GM21390 (cell line): ENCODE data around the gene ITM2C.

Source experiments
- ATAC-seq: cut with Tn5 transposase; IDR thresholded peaks from one replicate; pipeline ENCODE4 v1.9.1; 2021; ENCODE audit not compliant: unreplicated experiment

Gene ITM2C

DNA sequence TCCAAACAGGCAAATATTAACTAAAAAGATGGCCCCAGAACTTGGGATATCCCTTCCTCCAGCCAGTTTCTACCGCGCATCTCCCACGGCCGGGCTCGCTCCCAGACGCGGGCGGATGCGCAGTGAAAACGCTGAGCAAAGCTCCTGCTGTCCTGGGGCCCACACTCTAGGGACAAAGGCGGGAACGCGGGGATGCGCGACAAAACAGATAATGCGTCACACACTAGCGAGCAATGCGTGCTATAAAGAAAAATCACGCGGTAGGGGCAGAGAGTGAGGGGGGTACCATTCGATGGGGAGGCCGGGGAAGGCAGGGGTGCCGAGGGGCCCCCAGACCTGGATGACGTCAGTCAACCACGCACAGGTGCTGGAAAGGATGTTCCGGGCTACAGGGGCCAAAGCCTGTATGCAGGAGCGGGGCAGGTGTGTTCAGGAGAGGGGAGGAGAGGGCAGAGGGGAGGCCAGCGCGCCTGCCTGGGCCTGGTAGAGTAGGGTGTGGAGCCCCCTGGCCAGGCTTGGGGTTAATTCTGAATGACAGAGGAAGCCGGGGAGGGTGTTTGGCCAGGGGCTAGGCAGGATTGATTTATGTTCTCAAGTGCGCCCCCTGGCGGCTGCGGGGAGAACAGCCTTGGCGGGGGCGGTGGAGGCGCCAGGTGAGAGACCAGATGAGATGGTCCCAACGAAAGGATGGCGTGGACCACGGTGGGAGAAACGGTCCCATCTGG, 14.9 kb upstream of the ITM2C start:
- ATAC-seq, result no peak

DNA sequence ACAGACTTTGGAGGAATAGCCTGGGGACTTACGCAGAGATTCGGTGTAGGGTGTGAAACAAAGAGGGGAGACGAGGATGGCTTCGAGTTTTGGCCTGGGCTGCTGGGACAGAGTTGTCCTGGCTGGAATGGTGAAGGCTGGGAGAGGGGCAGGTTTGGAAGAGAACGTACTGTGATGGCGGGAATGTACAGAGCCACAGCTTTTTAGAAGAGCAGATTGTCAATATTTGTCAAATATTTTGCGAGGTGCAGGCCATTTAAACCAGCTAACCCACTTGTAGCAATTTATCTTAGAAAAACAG, 14.4 kb upstream of the ITM2C start:
- ATAC-seq, result no peak

DNA sequence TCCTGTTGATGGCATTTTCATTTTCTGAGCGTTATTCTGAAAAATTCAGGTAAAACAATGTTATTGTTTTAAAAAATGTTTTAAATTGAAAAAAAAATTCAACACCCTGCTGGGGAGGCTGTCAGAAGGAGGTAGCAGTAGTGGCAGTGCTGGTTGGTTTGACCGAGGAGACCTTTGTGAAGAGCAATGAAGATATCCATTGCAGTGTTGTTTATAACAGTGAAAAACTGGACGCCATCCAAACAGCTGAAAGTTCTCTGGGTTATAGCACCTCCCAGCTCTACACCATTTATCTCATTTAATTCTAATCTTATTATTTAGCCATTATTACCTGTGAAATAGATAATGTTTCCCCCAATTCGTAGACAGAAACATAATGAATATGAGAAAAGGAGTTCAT, 12.6 kb upstream of the ITM2C start:
- no peak for ATAC-seq

DNA sequence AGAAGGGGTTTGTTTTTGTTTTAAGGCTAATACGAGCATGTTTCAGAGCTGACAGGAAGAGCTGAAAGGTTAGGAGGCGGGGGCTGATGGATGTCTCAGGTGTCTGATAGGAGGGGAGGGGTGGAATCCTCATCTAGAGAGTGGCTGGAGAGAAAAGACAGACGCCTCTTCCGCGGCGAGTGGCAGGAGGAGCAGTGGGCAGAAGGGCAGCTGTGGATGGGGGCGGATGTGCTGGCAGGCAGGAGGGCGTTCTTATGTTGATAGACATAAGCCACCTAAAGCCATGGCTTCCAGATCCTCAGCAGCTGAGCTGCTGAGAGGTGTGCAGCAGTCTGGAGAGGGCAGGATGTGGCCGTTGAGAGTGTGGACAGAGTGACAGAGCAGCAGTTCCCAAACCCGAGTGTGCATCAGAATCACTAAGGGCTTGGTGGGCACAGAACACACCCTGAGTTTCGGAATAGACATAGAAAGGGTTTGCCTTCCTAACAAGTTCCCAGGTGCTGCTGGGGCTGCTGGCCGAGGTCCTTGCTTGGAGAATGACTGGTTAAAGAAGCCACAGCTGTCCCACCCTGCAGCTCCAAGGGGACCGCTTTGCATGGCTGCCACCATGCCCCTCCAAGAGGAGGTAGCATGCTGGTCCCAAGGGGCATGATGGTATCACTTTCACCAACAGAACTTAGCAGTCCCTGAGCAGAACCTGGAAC, 3.0 kb upstream of the ITM2C start:
- no peak for ATAC-seq

DNA sequence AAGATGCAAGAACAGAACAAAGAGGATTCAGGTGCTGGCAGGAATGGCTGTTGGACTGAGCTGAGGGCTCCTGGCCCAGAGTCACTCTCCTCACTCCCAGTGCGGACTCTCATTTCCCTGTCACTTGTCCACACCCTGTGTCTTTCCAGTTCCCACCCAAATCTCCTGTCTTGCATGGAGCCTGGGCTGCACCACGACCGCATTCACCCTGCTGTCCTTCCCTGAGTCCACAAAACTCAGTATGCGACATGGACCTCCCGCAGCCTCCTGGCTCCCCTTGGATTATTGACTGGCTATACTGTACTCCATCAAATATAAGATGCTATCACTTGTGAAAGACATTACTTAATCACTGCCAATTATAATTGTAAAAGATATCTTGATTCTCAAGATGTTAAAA, 2.5 kb upstream of the ITM2C start:
- ATAC-seq, result no peak

DNA sequence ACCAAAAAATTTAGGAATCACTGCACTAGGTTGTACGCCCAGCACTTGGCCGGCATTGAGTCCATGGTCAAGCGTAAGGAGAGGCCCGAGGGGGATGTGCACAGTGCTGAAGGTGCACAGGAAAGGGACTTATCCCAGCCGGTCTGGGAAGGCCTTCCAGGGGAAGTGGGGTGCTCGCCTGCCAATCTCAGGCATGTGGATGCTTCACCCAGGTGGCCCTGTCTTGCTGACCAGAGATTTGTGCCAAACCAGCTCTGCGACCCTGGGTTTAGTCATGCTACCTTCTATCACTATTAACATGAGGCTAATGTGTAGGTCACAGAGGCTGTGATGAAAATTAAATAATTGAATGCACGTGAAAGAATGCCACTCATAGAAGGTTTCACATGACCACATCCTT, 1.7 kb upstream of the ITM2C start:
- no peak for ATAC-seq

DNA sequence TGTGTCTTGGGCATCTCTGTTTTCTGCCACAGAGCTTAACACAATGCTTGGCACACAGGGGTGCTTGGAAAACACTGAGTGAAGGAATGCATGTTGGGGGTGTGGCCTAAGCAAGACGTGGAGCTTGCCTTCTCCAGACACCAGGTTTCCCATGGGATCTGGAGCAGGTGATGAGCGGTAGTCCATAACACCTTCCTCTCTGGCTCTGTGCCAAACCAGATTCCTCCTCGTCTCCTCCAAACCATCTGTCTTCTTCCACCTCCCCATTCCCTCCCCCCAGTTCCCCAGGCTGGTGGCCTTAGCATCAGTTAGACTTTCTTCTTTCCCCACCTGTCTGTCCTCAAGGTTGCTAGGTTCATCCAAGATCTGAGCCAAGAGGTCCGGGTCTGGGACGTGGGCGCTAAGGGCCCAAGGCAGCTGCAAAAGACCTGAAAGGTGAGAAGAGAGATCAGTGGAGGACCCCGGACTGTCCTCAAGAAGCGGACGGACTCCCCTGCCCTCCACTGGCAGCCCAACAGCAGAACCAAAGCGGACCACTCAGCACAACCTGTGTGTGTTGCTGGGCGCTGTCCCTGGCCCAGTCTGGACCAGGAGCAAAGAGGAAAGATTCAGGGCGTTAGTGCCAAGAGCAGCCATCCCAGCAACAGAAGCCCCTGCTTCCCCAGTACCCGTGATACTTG, 1.2 kb upstream of the ITM2C start:
- ATAC-seq, result no peak

DNA sequence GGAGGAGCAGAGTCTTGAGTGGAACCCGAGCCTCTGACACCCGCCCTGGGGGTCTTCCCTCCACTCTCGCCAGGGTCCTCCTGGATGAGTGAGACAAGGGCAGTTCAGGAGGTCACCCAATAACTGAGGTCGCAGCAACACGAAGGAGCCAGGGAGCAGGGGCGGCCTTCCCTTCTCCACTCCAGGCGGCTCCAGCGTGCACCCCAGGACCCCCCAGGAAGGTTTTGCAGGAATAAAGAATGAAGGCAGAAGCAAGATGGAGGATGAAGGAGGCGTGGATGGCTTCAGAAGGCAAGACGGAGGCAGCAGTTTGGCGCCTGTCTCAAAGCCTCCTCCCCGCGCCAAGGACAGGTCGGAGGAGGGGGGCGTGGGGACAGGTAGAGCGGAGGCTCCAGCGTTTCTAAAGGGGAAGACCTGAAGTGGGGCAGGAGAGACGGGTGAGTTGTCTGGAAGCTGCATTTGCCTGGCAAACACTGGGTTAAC, 579 bp upstream of the ITM2C start:
- ATAC-seq, result no peak

DNA sequence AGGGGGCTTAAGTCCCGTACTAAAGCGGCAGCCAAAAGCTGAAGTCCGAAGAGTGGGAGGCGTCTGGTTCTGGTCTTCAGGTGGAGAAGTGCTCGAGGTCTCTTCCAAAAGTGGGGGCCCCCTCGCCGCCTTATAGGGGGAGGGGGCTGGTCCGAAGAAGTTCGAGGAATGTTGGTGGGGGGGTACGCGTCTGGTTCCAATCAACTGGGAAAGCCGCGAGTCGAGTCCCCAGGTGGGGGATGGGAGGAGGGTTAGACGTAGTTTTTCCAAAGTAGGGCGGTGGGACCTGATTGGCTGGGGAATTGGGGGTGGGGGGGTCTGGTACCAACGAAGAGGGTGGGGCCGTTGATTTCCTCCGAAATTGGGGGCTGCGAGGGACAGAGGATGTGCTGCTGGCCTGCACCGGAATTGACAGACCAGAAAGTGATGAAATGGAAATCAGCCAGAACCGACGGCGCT, 594 bp downstream of the ITM2C start:
- no peak for ATAC-seq

DNA sequence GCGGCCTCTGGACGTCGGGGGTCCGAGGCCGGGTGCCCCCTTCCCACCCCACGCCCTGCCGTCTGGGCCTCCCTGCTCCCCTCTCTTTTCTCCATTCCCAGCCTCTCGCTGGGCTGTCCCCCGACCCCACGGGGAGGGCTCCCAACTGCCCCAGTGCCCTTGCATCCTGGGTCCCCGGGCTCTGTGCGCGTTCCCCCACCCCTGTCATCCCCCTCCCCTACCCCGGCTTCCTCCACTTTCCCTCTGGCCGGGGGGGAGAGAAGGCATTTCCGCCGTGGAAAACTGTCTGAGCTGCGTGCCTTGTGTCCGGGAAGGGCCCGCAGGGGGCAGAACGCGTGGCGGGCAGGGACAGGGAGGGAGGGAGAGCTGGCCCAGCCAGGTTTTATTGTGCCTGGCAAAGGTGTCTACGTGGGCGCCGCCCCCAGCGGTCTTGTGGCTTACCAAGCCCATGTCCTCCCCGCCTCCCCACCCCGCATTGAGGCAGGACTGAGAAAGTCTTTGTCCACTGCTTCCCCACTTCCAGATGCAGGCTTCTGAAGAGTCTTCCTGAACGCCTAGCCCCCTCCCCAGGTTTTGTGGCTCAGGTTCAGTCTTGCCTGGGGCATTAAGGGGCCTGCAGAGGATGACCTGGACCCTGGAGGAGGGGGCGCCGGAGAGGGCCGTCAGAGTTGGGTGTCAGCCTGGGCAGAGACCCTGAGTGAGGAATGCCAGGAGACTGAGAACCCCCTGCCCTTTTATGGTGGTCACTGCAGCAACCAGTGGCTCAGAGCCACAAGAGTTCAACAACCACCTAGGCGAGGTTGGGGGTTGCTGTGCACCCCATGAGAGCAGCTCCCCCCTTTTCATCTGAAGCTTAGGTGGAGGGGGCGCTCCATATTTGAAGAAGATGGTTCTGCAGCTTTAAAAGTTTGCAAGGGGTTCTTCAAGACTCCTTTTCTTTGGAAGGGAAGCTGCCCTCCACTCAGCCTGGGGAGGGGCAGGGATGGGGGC, 1.3 kb downstream of the ITM2C start:
- no peak for ATAC-seq

DNA sequence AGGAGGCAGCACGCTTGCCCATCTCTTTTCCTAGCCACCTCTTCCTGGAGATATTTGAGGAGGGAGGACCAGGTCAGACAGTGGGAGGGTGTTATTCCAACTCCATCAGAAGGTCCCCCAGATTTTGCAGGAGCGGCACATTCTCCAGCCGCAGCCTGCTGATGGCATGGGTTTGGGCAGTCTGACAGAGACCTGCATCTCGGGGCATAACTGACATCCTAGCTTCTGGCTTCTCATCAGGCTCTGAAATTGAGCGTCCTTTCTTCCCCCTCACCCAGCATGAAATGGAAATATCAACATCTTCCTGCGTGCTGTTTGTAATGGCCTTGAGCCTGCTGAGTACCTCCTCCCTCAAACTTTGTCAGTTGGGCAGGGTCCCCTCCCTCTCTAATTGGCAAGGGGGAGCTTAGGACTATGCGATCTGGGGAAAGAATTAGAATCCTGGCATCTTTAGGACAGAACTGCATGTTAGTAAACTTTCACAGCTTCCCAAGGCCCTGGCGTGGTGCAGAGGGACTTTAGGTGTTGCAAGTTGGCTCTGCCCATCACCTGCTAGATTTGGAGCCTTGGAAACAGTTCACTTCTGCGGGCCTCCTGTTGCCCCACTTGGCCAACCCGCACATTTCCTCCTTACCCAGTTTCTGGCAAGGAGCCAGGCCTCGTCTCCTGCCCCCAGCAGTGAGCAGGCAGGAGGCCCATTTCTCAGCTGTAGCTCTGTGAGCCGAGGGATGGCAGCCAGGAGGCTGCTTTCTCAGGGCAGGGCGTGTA, 2.2 kb downstream of the ITM2C start:
- no peak for ATAC-seq

DNA sequence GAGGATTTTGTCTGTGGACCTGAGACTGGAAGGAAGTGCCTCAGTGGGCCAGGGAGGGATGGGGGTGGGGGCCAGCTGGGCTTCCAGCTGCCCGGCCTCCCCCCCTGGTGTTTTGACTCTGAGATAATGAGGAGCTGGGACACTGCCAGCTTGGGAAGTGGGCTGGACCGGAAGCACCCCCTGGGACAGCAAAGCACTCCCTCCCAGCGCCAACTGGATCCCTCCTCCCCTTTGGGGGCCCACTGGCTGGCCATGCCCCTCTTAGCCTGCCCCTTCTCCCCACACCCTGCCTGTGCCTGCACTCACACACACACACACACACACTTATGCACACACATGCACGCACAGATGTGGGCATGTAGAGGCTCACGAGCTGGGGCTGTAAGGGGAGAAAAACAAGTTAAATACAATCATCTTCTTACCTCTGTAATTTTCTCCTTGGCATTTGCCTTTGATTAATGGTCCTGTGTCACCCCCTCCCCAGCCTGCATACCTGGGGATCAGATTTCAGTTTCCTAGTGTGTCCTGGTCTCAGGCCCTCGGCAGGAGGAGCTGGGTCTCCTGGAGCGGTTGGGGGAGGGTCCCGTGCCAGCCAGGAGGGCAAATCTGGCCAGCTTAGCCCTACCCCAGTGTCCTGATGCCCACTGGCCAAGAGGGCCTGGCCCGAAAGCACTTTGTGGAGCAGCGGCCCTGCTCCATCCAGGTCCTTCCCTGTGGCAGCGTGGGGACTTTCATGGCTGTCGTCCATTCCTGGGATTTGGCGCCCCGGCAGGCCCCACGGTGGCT, 3.6 kb downstream of the ITM2C start:
- no peak for ATAC-seq

DNA sequence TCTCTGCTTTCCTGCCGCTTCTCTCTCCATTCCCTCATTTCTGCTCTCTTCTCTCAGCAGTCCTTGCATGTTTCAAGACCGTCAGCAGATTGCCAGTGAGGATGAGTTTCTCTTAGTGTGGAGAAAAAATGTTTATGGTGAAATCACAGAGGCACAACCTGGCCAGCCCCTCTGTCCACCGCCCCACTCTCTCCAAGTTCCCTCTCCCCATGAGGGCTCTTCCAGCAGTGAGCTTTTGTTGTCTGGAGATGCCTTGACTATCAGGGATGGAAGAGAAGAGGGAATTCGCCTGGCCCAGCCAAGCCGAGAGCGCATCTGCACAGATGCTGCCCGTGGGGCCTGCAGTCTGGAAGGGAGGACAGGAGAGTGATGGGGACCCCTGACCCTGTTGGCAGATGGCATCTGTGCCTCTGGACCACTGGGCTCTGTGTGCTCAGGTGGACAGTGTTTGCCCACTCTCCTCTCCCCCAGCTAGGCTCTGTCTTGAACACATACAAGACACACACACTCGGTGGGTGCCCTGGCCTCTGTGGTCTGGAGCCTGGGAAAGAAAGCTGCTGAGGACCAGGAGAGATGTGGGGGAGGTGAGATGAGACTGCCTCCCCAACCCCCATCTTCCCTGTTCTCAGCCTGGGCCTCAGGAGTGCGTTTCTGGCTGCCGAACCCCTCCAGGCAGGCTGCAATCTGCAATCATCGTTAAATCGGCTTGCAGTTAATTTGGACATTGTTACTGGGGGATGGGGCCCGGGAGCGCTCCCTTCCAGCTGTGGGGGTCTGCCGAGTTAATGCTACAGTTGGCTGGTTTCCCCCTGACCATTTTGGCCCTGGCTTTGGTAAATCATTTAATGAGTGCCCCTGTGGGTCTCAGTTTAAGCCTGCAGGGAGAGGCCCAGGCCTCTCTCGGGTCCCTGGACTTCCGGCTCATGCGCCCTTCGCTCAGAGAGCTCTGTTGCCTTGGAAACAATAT, 4.5 kb downstream of the ITM2C start:
- no peak for ATAC-seq

DNA sequence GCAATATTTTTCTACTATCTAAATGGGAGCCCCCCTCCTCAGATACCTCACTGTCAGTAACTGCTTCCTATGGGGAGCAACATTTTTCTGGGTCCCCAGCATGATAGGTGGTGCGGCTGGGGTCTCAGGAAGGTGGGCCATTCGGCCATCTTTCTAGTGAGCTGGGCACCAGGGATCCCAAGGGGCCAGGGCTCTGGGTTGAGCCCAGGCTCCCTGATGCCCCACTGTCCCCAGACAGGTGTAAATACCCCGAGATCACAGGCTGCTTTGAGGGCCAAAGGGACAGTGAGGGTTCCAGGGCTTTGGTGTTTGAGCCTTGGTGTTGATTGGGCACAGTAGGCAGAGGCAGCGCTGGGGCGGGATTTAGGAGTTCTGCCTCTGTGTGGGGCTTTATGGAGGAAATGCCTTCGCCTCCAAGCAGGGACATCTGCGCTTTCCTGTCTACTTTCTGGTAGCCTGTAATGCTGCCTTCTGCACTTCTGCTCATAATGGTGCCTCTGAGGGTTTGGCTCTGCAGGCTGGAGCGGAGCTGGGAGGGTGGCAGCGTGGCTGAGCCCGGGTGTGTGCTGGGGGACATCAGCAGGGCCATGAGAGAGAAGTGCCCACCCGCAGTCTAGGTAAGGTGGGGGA, 5.3 kb downstream of the ITM2C start:
- no peak for ATAC-seq

DNA sequence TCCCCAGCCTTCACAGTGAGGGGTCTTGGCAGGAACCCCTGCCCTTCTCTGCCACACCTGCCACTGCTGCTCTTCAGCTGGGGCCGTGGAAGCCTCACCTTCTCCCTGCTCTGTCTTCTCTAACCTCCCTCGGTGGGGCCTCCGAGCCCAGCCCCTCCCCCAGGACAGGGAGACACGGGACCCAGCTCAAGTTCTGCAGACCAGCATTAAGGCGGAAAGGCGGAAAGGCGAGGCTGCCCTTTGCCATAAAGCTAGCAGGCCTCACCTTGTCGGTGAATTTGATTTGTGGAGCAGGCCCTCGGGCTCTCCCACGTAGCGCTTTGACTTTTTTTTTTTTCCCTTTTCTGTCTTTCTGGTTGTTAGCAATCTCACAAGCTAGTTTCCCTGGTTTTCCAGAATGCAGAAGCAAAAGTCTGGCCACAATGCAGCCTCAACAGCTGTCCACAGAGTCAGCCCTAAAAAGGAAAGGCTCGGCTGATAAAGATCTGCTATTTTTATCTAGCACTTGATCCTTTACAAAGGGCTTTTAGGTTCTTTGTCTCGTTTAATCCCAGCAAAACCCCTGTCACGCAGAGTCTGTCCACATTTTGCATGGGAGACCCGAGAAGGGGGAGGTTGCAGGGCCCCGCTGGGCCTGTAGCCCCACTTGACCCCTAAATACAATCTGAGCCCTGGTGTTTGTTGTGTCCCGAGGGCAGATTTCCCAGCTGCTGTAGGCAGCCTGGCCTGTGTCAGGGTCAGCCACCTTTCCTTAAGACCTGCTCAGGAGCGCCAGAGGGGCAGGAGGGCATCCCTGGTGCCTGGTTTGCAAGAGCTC, 6.0 kb downstream of the ITM2C start:
- no peak for ATAC-seq

DNA sequence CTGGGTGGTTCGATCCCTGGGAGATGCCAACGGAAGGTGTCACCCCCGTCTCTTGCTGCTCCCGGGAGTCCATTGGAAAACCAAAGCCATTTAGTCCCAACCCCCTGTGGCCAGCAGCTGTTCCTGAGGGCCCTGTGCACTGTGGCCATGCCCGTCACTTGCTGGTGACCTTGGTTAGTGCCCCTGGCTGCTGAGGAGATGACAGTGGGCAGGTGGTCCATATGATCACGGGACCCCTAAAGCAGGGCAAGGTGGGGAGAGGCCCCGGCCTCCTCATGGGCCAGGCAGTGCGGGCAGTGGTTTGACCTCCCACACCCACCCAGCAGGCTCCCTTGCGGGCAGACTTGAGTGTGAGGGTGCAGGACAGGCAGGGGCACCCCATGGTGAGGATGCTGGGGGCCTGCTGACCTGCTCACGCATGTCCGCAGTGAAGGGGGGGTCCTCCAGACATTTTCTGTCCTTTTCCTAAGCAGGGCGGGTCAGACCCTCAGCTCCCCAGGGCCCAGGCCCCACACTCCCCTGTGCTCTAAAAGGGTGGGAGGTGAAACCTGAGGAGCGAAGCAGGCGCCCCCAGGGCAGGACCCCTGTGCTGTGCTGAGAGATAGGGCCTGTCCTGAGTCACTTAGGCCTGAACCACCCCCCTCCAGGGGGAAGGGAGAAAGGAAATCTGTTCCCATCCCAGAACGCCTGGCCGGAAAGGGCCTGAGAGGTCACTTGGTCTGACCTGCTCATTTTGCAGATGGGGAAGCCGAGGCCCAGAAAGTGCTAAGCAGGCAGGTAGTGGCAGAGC, 6.8 kb downstream of the ITM2C start:
- ATAC-seq, result no peak
